SJSA1 (cell line): ENCODE measurements around the gene NT5DC2. TPM values are rescaled to one million over a fixed set of nuclear protein-coding genes. Genes with fewer than 3 reads are reported as not detected.

Source experiments
- DNase-seq, 2 experiments: peaks; one replicate each; pipeline ENCODE4 v3.0.0-alpha.2; 2015 to 2020; ENCODE audit warnings: low spot score in 2 of 2, low read depth in 1 of 2
- H3K27ac ChIP-seq: fragments of 250-450 bp; sonication (Bioruptor Pico); 2 replicates; pipeline ENCODE4 v1.5.1; 2020; ENCODE audit warnings: mild to moderate bottlenecking, moderate library complexity
- H3K27me3 ChIP-seq: fragments of 250-450 bp; sonication (Bioruptor Pico); replicated peaks from 2 replicates; pipeline ENCODE4 v1.5.1; 2020; ENCODE audit warnings: mild to moderate bottlenecking, moderate library complexity
- H3K36me3 ChIP-seq: fragments of 250-450 bp; sonication (Bioruptor Pico); 2 replicates; pipeline ENCODE4 v1.5.1; 2020; ENCODE audit warnings: mild to moderate bottlenecking
- H3K4me1 ChIP-seq: fragments of 250-450 bp; sonication (Bioruptor Pico); replicated peaks from 2 replicates; pipeline ENCODE4 v1.6.1; 2021; ENCODE audit warnings: mild to moderate bottlenecking
- H3K4me3 ChIP-seq: fragments of 250-450 bp; sonication (Bioruptor Pico); 2 replicates; pipeline ENCODE4 v1.5.1; 2020; ENCODE audit warnings: mild to moderate bottlenecking
- H3K9me3 ChIP-seq: fragments of 250-450 bp; sonication (Bioruptor Pico); replicated peaks from 2 replicates; pipeline ENCODE4 v1.5.1; 2020; ENCODE audit warnings: mild to moderate bottlenecking
- total RNA-seq: library from RNA; depleted of rRNA; stranded (reverse); fragments of >200 nt; shearing (Covaris generic); gene quantifications from 2 replicates; pipeline ENCODE4 v1.2.3, GENCODE V29; 2014; rRNA removed

Gene NT5DC2
- 39.5 and 74.6 TPM in 2 replicates for total RNA-seq

GRCh38 chr3:52533623-52534280, at the start of gene NT5DC2:
Gene NT5DC2 (minus strand): TSS chr3:52533857. CDS start chr3:52533737, 120 bp downstream.
- H3K36me3 ChIP-seq = peaks cover 14% of the 10 kb centered on the region
- no peaks in the 10 kb centered on the region for H3K27me3 ChIP-seq
- peak; percentile 57 to 62 for DNase-seq
- H3K9me3 ChIP-seq = no peaks in the 10 kb centered on the region
- H3K4me3 ChIP-seq = peak within 1 kb of the TSS; percentile 86
- peak within 1 kb of the TSS; percentile 55; the same call in 1 of the 2 replicates for H3K27ac ChIP-seq
- peaks cover 31% of the 10 kb centered on the region for H3K4me1 ChIP-seq

- Histone ChIP-seq H3K27ac (no peak overlapping the region), H3K27me3 (no peaks in the 10 kb centered on the region)
These were observed 40.7 kb upstream of the NT5DC2 start for GRCh38 chr3:52574056-52574965.

GRCh38 chr3:52572221-52572620, 38.6 kb upstream of the NT5DC2 start:
- Histone ChIP-seq H3K36me3 (peaks cover 35% of the 10 kb centered on the region), H3K27me3 (no peaks in the 10 kb centered on the region), H3K27ac (no peak overlapping the region), H3K9me3 (no peaks in the 10 kb centered on the region), H3K4me1 (no peaks in the 10 kb centered on the region), H3K4me3 (no peak overlapping the region)
- DNase-seq = no peak

More at GRCh38 chr3:52574056-52574965, 40.7 kb upstream of the NT5DC2 start:
- H3K36me3 ChIP-seq = peaks cover 50% of the 10 kb centered on the region
- H3K4me1 ChIP-seq = no peaks in the 10 kb centered on the region
- no peaks in the 10 kb centered on the region for H3K9me3 ChIP-seq
- H3K4me3 ChIP-seq = no peak overlapping the region
- no peak for DNase-seq

- Histone ChIP-seq H3K9me3 (no peaks in the 10 kb centered on the region), H3K36me3 (peaks cover 27% of the 10 kb centered on the region; the same call in 1 of the 2 replicates), H3K4me3 (no peak overlapping the region), H3K27ac (no peak overlapping the region), H3K27me3 (no peaks in the 10 kb centered on the region), H3K4me1 (no peaks in the 10 kb centered on the region)
- DNase-seq = no peak
These were observed 36.4 kb upstream of the NT5DC2 start for GRCh38 chr3:52570076-52570475.

- H3K4me3 ChIP-seq = no peak overlapping the region
- no peak for DNase-seq
- H3K36me3 ChIP-seq = peaks cover 23% of the 10 kb centered on the region
- H3K27me3 ChIP-seq = no peaks in the 10 kb centered on the region
- H3K9me3 ChIP-seq = no peaks in the 10 kb centered on the region
- no peak overlapping the region for H3K27ac ChIP-seq
- no peaks in the 10 kb centered on the region for H3K4me1 ChIP-seq
These were observed 34.4 kb upstream of the NT5DC2 start for GRCh38 chr3:52568069-52568468.

GRCh38 chr3:52563984-52564383, 30.3 kb upstream of the NT5DC2 start:
- Histone ChIP-seq H3K9me3 (no peaks in the 10 kb centered on the region), H3K36me3 (peaks cover 52% of the 10 kb centered on the region), H3K27ac (no peak overlapping the region), H3K4me1 (no peaks in the 10 kb centered on the region; the same call in 1 of the 2 replicates), H3K4me3 (no peak overlapping the region), H3K27me3 (no peaks in the 10 kb centered on the region)
- DNase-seq = no peak

- peak in 1 of 2 experiments; percentile 18 for DNase-seq
These were observed 27.5 kb upstream of the NT5DC2 start for GRCh38 chr3:52561028-52561747.

GRCh38 chr3:52558436-52558835, 24.8 kb upstream of the NT5DC2 start:
- H3K9me3 ChIP-seq = no peaks in the 10 kb centered on the region
- H3K27me3 ChIP-seq = no peaks in the 10 kb centered on the region
- peaks cover 85% of the 10 kb centered on the region for H3K36me3 ChIP-seq
- H3K4me3 ChIP-seq = no peak overlapping the region
- no peak overlapping the region for H3K27ac ChIP-seq
- DNase-seq = no peak
- H3K4me1 ChIP-seq = no peaks in the 10 kb centered on the region; the same call in 1 of the 2 replicates

More at GRCh38 chr3:52561028-52561747, 27.5 kb upstream of the NT5DC2 start:
- no peaks in the 10 kb centered on the region; the same call in 1 of the 2 replicates for H3K4me1 ChIP-seq
- peaks cover 67% of the 10 kb centered on the region for H3K36me3 ChIP-seq
- H3K27me3 ChIP-seq = no peaks in the 10 kb centered on the region
- no peak overlapping the region for H3K27ac ChIP-seq
- no peaks in the 10 kb centered on the region for H3K9me3 ChIP-seq
- H3K4me3 ChIP-seq = no peak overlapping the region

- H3K9me3 ChIP-seq = no peaks in the 10 kb centered on the region
- no peaks in the 10 kb centered on the region for H3K27me3 ChIP-seq
- DNase-seq = no peak
- no peak overlapping the region for H3K4me3 ChIP-seq
- no peak overlapping the region for H3K27ac ChIP-seq
- no peaks in the 10 kb centered on the region; the same call in 1 of the 2 replicates for H3K4me1 ChIP-seq
- peaks cover 82% of the 10 kb centered on the region for H3K36me3 ChIP-seq
These were observed 23.6 kb upstream of the NT5DC2 start for GRCh38 chr3:52557011-52557960.

- H3K4me3 ChIP-seq = no peak overlapping the region
- peaks cover 83% of the 10 kb centered on the region for H3K36me3 ChIP-seq
- no peaks in the 10 kb centered on the region for H3K4me1 ChIP-seq
- H3K27ac ChIP-seq = no peak overlapping the region
- H3K9me3 ChIP-seq = no peaks in the 10 kb centered on the region
- no peaks in the 10 kb centered on the region for H3K27me3 ChIP-seq
- no peak for DNase-seq
These were observed 21.4 kb upstream of the NT5DC2 start for GRCh38 chr3:52555056-52555455.

GRCh38 chr3:52554026-52554755, 20.5 kb upstream of the NT5DC2 start:
- Histone ChIP-seq H3K27me3 (no peaks in the 10 kb centered on the region), H3K4me1 (no peaks in the 10 kb centered on the region), H3K4me3 (no peak overlapping the region), H3K9me3 (no peaks in the 10 kb centered on the region), H3K36me3 (peaks cover 79% of the 10 kb centered on the region), H3K27ac (no peak overlapping the region)
- DNase-seq = no peak

- no peaks in the 10 kb centered on the region for H3K27me3 ChIP-seq
- no peak overlapping the region for H3K4me3 ChIP-seq
- no peaks in the 10 kb centered on the region for H3K9me3 ChIP-seq
- no peaks in the 10 kb centered on the region for H3K4me1 ChIP-seq
- H3K36me3 ChIP-seq = peaks cover 77% of the 10 kb centered on the region
- no peak for DNase-seq
- no peak overlapping the region for H3K27ac ChIP-seq
These were observed 18.4 kb upstream of the NT5DC2 start for GRCh38 chr3:52552089-52552488.
